Suprapubic skin (tissue), 3 donors: ENCODE data around the gene C19orf25.

Experiments
- CTCF ChIP-seq, 2 donors: fragments of 200-600 bp in 1 of 2; fragments of 450-650 bp in 1 of 2; sonication (generic) in 1 of 2; IDR thresholded peaks; one replicate each; pipeline ENCODE4 v1.5.1; 2016 to 2019; ENCODE audit warnings: antibody characterized with exemption in 2 of 2, mild to moderate bottlenecking in 1 of 2, moderate library complexity in 1 of 2
- POLR2AphosphoS5 ChIP-seq, 3 donors: sonication (generic); formaldehyde crosslinking; IDR thresholded peaks; one replicate each; pipeline ENCODE4 v1.6.1; 2017; ENCODE audit warnings: antibody characterized with exemption in 3 of 3

GRCh38 chr19:1429750-1430149, 49.3 kb downstream of the C19orf25 start:
- TF ChIP-seq POLR2AphosphoS5 (IDR thresholded peaks at IDR 0.05) (no peak), CTCF (IDR thresholded peaks at IDR 0.05) (no peak)
